Fibroblast of pulmonary artery (primary cell): ENCODE measurements around the gene MRPL49.

Experiments
- DNase-seq: peaks from one replicate; pipeline ENCODE4 v3.0.0-alpha.2; 2010; ENCODE audit warnings: low read depth
- H3K4me3 ChIP-seq: replicated peaks from 2 replicates; pipeline ENCODE4 v1.5.1; 2011; ENCODE audit warnings: low read depth, mild to moderate bottlenecking, control low read depth, low read length, moderate library complexity
- TF ChIP-seq, protein P1 (sequence below): IDR thresholded peaks from 2 replicates; pipeline ENCODE4 v1.5.1; 2011; ENCODE audit warnings: mild to moderate bottlenecking, control low read depth, low read length, inconsistent platforms; ENCODE audit errors: missing control alignments

The MRPL49 gene

DNA sequence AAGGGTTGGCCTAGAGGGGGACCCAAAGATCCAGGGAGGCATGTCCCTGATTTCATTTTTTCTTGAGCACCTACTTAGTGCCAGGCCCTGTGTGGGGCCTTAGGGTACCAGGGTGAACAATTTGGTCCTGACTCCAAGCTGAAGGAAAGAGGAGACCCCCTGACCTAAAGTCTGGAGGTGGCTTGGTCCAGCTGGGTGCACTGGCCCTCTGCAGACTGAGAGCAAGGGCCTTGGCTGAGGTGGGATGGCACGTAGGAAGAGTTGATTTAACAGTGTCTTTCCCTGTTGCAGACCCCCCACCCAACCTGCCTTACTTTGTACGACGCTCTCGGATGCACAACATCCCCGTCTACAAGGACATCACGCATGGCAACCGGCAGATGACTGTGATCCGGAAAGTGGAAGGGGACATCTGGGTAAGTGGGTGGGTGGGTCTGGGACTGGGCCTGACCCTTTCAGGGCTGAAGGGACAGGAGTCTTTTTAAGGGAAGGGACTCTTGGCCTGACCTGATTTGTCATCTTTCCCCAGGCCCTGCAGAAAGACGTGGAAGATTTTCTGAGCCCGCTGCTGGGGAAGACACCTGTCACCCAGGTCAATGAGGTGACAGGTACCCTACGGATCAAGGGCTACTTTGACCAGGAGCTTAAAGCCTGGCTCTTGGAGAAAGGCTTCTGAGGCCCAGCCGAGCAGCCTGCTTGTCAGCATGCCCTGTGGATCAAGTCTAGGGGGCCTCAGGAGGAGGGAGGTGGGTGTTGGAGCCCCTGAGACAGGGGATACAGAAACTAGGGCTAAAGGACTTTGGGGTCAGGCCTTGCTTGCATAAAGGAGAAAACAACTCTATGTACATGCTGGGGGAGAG is 3.3 kb downstream of the MRPL49 start:
- TF ChIP-seq, protein P1, sequence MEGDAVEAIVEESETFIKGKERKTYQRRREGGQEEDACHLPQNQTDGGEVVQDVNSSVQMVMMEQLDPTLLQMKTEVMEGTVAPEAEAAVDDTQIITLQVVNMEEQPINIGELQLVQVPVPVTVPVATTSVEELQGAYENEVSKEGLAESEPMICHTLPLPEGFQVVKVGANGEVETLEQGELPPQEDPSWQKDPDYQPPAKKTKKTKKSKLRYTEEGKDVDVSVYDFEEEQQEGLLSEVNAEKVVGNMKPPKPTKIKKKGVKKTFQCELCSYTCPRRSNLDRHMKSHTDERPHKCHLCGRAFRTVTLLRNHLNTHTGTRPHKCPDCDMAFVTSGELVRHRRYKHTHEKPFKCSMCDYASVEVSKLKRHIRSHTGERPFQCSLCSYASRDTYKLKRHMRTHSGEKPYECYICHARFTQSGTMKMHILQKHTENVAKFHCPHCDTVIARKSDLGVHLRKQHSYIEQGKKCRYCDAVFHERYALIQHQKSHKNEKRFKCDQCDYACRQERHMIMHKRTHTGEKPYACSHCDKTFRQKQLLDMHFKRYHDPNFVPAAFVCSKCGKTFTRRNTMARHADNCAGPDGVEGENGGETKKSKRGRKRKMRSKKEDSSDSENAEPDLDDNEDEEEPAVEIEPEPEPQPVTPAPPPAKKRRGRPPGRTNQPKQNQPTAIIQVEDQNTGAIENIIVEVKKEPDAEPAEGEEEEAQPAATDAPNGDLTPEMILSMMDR: no peak

DNA sequence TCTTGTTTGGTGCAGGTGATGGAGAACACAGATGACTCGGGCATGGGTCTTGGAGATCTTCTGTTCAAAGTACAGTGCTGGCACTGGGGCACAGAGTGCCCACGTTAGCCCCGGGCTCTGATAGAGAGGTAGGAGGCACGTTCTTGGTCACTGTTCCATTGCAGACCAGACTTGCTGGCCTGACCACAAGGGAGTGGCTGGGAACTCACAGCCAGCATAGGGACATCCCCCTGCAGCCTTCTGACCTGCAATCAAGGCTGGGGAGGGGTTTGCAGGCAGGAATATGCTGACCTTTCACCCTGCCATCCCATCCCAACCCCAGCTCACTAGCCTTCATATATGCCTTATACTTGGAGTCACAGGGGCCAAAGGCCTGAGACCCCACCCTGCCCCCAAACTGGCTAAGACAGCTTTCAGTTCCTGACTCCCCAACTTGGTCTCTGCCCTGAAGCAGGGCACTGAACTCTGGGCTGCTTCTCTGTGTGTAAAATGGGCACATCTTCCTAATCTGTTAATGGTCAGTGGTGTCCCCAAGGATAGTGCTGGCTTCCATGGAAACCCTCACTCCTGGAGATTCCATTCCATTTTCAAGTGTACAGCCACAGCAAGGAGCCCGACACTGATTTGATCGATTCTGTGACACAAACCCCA is 4.6 kb downstream of the MRPL49 start:
- no peak overlapping the region for H3K4me3 ChIP-seq
- TF ChIP-seq, protein P1: no peak
- no peak for DNase-seq

More for the DNA sequence above, 3.3 kb downstream of the MRPL49 start:
- DNase-seq: no peak
- H3K4me3 ChIP-seq: no peak overlapping the region

DNA sequence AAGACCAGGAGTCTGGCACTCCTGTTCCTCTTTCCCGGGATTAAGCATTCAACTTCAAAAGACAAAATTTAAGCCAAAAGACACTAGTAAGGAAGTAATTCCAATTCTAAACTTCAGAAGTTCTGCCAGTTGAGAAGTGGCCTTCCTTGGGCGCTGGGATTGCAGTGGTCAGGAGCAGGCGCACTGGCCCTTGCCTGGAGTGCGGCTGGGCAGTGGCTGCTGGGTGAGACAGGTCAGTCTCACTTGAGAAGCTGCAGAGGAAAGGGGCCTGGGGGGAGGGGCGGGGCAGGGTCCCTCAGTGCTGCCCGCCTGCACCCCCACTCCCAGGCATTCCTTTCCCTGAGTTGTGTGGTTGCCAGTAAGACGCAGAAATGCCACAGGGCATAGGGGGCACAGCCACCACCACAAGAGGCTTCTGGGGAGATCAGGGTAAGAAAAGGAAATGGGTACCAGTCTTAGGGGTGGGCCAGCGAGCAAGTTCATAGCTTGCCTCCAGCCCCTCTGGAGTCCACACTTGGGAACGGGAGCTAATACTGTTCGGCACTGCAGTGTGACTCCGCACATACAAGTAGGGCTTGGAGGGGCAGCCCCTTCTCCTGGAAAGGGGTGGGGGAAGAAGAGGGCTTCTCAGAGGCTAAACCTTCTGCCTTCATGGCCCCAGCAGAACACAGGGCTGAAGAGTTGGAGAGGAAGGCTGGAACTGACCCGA is 5.5 kb downstream of the MRPL49 start:
- H3K4me3 ChIP-seq: no peak overlapping the region
- DNase-seq: no peak
- TF ChIP-seq, protein P1: no peak

DNA sequence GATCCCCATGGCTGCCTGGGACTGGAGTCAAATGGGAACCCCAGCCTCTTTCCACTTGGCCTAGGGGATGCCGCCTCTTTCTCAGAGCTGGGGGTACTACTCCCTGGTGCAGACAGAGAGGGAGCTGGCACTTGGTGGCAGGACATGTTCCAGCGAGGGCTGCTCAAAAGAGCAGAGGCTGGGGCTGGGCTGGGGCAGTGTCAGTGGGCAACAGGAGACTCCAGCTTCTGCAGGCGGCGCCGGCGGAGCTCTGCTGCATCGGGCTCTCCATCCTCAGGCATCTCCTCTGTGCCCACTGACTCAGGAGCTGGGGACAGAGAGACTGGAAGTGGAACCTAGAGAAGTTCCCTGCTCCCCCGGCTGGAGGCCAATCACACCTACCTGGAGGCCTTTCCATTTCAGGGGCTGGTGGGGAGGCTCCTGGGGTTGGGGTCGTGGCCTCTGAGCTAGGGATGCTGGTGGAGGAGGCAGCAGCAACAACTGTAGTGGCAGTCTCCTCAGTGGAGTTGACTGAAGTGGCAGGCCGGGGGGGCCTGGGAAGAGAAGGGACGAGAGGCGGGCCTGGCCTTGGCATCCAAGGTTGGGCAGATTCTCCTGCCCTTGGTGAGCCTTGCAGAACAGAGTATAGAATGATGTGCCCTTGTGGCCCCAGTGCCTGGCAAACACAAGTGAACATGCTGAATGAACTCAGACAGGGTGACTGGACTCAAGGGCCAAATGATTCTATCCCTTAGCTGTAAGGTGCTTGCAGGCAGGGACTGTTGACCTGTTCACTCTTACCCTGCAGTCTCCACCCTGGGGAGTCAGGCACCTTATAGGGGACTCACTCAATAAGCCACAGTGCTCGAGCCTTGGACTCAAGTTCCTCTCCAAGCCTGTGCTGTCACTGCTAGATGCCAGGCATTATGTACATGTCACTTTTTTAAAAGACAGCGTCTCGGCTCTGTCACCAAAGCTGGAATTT is 6.3 kb downstream of the MRPL49 start:
- no peak for DNase-seq
- TF ChIP-seq, protein P1: no peak
- H3K4me3 ChIP-seq: no peak overlapping the region

DNA sequence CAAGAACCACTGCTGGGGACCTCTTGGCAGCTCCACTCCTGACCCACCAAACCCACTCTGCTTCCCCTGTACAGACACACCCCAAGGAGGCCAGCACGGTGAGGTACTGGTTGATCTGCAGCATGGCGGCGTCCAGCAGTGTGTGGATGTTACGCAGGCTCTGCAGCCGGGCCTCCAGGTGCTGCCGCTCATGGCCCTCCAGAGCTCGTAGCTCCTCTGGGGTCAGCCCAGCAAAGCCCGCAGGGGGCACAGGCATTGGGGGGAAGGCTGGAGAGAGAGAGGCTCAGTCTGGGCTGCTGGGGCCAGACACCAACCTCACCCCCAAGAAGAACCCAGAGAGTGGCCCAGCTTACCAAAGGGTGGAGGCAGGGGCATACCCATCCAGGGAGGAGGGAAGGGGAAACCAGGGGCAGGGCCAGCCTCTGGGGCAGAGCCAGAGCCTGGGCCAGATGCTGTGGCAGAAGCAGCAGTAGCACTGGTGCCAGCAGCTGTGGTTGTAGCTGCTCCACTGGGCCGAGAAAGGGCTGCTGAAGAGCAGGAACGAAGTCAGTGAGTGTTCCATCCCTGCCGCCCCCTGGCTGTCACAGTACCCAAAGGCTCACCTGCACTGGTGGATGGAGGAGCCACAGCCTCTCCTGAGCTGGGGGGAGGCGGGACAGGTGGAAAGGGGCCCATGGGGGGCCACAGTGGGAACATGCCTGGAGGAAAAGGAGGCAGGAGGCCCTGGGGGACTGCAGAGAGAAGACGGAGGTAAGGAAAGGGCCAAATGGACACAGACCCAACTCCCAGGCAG is 7.7 kb downstream of the MRPL49 start:
- TF ChIP-seq, protein P1: no peak
- no peak overlapping the region for H3K4me3 ChIP-seq
- DNase-seq: no peak
